GM12875 (cell line): ENCODE measurements around the gene ZNF41.

Experiments
- H3K4me3 ChIP-seq: one replicate; pipeline ENCODE4 v1.5.1; 2011; ENCODE audit warnings: low read depth, low read length, control low read depth
- CTCF ChIP-seq: IDR thresholded peaks from 2 replicates; pipeline ENCODE4 v1.5.1; 2011; ENCODE audit warnings: low read depth, mild to moderate bottlenecking, control low read depth, inconsistent platforms, low read length, moderate library complexity, borderline replicate concordance; ENCODE audit not compliant: insufficient read depth

Gene ZNF41

GRCh38 chrX:47482512-47483305, at the start of gene ZNF41:
Gene ZNF41, minus strand, starts transcription at chrX:47483222. Its CDS starts 15,741 bp downstream, at chrX:47467481.
- no peak for TF ChIP-seq CTCF
- H3K4me3 ChIP-seq = peak within 1 kb of the TSS; percentile 67

- H3K4me3 ChIP-seq = no peak overlapping the region
- no peak for TF ChIP-seq CTCF
Observed at GRCh38 chrX:47530049-47530448, 47.0 kb upstream of the ZNF41 start.

- TF ChIP-seq CTCF = no peak
Observed at GRCh38 chrX:47529548-47529947, 46.5 kb upstream of the ZNF41 start.

GRCh38 chrX:47523713-47524166, 40.7 kb upstream of the ZNF41 start:
- TF ChIP-seq CTCF = no peak
- peak overlapping the region; percentile 41 for H3K4me3 ChIP-seq

More at GRCh38 chrX:47529548-47529947, 46.5 kb upstream of the ZNF41 start:
- H3K4me3 ChIP-seq = no peak overlapping the region

GRCh38 chrX:47523297-47523696, 40.3 kb upstream of the ZNF41 start:
- peak; percentile 80 for TF ChIP-seq CTCF
- H3K4me3 ChIP-seq = peak overlapping the region; percentile 41

GRCh38 chrX:47518144-47518543, 35.1 kb upstream of the ZNF41 start:
- no peak overlapping the region for H3K4me3 ChIP-seq
- TF ChIP-seq CTCF = no peak
